ENCODE results near the gene LTF.

LTF gene

DNA sequence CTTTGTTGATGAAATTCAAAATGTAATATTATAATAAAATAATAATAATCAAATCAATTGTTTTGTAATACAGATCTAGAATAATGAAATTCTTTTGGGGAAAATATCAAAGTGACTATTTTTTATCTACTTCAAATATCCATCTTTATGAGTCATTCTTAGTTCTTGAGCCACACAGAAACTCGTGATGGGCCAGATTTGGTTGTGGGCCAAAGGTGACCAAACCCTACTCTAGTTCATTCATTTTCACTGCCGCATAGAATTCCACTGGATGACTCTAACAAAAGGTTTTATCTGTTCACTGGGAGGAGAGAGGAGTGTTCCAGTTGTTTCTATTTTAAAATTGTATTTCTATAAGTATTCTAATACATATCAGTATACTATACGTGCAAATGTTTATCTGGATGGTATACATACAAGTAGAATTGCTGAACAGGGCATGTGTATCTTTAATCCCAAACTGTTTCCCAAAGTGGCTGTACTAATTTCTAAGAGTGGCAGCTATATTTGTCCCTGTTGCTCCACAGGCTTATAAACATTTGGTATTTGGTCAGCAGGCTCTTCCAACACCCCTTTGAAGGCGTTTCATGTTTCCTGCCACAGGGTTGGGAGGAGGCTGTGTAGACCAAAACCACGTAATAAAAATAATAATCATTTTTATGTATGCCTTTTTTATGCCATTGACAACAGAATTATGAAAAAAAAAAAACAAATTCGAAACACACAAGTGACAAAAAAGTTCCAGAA, 25.8 kb upstream of the LTF start:
- no peak for DNase-seq

DNA sequence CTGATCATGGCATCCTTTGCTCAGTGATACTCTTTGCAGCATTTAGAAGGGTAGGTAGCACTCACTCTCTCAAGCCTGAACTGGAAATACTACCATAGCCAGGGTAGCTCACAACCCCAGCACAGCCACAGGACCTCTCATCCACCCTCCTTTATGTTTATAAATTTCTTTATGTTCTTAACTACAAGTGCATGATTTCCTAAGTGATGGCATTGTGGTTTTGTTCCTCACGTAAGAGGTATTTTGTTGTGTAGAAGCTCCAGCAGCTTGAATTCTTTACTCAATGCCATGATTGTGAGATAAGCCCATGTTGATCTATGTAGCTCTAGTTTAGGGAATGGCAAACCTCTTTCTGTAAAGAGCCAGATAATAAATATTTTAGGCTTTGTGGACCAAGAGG, 25.2 kb upstream of the LTF start:
- DNase-seq = no peak

DNA sequence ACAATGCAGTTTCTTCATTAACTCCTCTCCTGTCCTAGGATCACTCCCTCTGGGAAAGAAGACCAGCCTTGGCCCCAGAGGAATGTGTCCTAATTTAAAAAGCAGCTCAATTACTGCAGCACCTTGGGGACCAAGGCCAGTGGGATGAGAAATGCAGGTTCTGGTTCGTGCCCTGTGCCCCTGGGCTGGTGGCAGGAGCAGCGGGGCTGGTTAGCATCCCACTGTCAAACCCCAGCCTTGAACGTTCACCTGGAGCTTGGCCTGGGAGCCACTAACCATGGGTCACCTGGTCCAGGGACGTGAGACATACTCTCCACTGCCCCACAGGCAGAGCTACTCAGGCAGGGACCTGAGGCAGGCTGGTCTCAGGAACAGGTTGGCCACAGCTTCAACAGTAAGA, 24.7 kb upstream of the LTF start:
- no peak for DNase-seq

DNA sequence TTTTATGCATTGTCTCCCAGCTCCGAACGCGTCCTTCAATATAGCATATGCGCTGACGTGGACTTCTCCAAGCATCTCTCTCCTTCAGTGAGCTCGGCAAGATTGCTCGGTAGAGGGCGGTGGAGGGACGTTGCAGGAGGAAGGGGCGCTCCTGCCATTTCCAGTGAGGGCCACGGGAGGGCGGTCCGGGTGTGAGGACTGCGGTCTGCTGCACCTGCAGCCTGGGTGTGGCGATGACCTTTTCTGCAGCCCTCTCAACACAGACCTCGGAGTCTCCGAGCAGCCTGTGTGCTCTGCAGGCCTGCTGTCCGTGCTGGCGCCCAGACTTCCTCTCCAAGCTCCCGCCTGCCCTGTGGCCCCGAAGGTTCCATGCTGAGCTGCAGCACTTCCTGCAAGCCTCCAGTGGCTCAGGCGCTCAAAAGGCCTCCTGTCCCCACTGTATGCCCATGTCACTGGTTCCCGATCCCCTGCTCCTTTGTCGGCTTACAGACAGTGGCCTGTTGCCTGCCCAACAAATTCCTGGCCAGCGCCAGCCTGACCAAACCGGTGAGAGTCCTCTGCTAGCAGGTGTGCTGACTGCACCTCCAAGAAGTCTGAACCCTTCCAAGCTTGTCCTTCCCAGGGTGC, 24.1 kb upstream of the LTF start:
- DNase-seq = peak; percentile 93

DNA sequence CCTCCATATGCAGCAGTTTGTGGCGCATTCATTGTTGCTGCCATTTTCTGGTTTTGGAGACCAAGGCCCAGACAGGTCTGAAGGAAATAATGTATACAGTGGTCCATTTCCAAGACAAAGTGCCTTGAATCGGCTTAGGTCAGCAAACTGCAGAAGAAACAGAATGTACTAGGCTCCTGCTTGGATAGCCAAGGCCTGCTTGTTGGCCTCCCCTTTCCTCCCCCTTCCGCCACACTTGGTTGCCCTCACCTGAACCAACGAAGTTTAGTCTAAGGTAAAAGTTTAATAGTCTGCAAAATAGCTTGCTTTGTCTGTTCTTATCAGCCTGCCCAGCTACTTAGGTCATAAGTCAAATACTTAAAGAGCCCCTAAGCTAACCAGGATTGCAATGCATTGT, 21.1 kb upstream of the LTF start:
- no peak for DNase-seq

DNA sequence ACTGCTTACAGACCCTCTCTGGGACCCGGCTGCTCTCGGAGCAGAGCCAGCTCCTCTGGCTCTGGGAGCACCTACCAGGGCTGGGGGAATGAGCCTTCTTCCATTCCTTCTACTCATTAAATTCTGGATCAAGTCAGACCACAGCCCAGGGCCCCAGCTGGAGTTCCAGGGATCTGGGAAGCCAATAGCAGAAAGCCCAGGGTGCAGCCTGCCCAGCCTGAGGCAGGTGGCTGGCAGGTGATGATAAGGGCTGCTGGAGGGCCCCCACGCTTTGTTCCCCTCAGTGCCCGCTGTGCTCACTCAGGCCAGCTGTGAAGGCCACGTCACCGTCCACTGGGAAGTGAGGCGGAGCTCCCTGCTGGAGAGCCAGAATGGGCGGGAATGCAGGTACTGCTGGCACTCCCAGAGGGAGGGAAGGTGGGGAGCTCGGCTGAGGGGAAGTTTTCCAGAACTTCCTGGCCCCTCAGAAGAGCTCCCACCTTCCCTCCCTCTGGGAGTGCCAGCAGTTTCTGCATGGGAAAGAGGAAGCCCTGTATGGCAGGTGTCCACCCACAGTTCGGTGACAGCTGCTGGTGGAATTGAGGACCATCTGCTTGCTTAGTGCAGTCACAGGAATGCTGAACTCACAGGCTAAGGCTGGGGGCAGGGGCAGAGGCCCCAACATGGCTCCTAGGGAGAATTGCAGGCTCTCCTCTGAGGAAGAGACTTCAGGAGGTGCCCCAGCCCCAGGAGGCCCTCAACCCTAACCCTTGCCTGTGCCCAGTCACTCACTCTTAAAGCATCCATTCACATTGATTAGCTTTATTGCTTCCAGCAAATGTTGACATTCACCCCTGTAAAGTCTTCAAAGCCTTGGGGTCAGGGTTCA, 20.4 kb upstream of the LTF start:
- DNase-seq = peak; percentile 62

DNA sequence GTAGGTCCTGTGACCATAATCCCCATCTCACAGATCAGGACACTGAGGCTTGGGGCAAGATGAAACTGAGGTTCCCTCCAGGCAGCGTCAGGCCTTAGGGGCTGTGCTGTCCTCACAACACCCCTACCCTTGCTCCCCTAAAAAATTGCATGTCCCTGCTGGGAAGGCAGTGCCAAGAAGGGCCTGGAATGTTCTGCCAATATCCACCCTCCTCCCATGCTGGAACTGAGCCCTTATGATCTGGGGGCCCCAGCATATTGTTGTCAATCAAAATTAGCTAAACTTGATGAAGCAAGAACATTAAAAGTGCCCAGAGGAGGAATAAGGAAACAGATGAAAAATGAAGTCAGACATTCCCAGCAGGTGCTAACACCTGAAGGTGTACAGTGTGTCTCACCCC, 19.7 kb upstream of the LTF start:
- DNase-seq = no peak

DNA sequence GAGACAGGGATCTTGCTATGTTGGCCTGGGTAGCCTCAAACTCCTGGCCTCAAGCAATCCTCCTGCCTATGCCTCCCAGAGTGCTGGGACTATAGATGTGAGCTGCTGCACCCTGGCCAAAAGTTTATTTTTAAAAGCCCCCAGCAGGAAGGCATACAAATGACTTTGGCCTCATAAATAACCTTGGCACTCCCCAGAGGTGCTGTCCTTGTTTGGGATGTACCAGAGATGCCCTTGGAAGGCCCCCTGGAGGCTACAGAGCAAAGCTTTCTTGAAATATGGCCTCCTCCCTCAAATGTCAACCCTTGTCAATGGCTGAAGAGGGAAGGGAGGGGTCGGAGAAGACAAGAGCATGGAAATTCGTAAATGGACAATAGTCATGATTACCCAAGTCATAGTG, 19.1 kb upstream of the LTF start:
- no peak for DNase-seq

DNA sequence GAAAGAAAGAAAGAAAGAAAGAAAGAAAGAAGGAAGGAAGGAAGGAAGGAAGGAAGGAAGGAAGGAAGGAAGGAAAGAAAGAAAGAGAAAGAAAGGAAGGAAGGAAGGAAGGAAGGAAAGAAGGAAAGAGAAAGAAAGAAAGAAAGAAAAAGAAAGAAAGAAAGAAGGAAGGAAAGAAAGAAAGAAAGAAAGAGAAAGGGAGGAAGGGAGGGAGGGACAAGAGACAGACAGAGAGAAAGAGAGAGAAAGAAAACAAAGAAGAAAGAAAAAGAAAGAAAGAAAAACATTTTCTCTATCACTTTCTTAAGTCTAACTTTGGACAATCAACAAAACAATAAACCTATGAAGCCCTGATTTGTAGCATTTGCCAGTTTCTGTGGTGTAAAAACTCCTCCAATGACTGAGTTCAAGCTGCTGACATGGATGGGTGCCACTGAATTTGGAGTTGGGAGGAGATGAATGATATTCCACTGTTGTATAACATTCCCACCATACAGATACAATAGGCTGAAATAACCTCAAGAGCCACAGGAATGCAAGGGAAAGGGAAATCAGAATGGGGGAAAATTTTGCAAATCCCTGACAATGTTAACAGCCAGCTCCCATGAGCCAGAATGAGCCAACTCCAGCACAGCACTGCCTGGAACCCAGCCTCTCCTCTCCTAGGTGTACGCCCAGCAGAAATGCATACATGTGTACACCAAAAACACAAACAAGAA, 18.1 kb upstream of the LTF start:
- DNase-seq = no peak

DNA sequence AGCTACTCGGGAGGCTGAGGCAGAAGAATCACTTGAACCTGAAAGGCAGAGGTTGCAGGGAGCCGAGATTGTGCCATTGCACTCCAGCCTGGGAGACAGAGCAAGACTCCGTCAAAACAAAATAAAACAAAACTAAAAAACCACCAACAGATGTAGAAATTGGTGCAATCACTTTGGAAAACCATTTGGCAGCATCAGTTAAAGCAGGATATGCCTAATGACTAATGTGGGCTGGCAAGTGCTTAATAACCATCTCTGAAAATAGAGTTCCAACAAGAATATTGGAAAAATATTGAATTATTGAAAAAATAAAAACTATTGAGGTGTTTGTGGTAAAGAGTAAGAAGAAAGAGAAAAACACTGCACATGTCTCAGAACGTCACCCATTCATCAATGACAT, 16.9 kb upstream of the LTF start:
- no peak for DNase-seq

DNA sequence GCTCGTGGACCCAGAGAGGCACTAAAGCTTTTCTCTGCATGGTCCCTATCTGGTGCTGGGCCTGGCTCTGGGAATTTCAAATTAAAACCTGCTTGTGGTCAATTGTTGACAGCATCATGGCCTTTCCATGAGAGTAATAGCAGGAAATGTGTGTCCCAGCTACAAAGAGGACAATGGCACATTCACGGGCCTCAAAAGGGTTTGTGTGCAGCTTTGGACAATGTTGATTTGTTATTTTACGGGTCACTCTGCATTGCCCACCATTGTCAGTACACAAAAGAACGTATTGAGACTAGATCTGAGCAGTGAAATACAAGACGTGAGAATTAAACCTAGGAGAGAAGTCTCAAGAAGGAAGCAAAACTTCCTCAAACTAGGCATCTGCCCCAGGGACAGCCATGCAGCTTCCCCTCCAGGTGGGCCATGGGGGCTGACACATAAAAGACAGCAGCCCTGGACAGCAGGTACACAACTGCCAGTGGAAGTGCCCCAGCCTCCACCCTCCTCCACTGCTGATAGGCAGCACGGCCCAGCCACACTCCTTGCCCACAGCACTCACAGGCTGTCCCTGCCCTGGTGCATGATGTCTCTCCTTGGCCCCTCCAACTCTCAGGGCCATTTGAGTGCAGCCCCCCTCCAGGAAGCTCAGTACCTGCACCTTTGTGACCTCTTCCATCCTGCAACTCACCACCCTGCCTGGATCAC, 15.9 kb upstream of the LTF start:
- no peak for DNase-seq

DNA sequence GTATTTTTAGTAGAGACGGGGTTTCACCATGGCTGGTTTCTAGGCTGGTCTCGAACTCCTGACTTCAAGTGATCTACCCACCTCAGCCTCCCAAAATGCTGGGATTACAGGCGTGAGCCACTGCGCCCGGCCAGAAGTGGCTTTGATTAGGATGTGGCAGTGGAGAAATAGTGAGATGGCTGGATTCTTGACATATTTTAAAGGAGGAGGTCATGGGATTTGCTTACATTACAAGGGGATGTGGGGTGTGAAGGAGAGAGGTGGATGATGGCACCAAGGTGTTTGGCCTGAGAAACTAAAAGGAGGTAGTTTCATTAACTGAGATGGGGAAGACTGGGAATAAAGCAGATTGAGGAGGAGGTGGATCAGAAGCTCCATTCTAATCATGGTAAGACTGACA, 15.0 kb upstream of the LTF start:
- DNase-seq = no peak

DNA sequence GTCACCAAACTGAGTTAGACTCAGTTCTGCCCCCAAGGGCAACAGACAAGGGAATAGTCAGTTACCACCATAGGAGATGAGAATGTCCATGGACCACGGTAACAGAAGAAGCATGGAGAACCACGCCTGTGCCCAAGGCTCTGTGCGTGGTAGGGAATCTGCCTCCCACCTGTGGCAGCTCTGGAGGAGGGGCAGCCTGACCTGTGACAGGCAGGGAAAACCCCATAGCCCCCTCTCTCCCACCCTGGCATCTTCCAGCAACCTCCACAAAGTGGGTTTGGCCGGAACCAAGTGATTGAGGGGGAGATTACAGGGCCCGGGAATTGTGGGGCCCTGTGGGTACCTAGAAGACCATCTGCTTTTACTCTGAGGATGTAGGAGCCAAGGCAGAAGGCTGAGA, 14.3 kb upstream of the LTF start:
- DNase-seq = no peak

DNA sequence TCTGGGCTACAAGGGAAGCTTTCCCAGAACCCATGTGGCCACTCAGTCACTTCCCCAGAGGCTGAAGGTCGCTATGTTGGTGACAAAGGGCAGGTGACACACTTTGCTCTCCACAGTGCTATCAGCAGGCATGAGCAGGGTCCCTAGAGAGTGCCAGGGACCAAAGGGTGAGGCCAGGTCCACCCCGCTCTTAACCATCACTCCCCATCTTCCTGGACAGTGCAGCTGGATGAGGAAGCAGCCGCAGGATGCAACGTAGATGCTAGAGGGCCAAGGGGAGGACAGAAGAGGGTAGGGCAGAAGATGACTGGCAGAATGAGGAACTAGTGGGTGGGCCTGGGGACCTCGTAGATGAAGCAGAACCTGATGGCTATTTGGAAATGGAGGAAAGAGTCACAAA, 13.6 kb upstream of the LTF start:
- no peak for DNase-seq

DNA sequence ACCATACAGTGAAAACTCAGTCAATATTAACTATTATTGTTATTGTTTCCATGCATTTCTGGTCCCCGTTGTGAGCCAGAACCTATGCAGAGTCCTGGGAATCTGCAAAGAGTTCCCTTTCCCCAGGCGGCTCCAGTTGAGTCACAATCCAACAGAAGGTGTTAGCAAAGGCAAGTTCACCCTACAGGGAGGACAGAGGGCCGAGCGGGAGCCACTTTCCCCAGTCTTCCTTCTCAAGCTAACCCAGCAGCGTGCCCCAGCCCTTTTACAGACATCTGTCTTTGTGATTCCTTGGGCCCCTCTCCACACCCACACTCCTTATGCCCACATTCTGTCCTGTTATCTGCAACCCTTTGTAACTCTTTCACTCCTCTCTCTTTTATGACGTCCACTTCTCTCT, 13.1 kb upstream of the LTF start:
- DNase-seq = no peak

DNA sequence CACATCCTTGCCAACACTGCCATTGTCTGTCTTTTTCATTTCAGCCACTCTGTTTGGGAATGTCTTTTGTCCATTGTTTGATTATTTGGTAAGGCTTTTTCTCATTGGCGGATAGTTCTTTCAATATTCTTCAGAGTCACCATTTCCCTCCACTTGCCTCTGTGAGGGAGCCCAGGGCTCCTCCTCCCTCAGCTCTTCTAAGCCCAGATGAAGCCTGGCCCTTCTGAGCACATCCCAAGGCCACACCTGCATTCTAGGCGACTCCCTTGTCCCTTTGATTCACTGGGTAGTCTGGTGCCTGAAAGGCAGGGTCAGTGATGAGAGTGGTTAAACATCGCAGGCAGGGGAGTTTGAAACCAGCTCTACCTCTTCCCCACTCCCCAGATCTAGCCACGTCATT, 12.4 kb upstream of the LTF start:
- DNase-seq = no peak

DNA sequence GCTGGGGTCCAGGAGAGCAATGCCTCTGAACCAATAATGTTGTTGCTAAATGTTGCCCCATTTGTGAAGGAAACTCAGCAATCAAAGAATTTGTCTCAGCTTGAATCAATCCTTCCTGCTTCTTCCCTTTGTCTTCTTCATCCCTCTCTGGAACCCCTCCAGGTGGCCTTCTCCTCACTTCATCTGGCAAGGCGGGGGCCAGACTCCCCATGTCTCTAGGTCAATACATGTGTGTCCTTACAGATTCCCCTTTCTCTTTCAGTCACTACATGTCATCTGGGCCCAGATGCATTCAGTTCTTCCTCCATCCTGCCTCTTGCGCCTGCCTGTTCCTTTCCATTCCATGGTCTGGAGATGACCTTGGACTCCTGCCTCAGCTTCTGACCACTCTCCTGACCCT, 8.0 kb upstream of the LTF start:
- no peak for DNase-seq

DNA sequence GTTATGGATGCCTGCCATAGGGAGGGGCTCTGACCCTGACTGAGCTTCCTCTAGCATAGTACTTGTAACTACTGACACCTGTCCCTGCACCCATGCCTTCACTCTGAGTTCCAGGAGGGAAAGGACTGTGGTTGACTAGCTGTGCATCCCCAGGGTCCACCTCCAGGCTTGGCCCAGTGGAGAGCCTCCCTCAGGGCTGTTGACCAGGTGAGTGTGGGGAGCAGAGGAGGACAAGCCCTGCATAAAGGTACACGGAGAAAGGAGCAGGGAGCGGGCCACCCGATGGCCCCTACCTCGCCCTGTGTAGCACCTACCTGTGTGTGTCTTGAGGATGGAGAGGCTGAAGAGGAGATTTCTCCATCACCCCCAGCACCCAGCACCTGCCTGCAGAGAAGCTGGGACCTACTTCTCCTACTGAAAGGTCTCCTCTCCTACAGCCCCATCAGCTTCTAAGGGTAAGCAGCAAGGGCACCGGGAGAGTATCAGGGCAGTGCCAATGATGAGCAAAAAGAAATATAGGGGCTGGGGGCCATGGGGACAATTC, 6.7 kb upstream of the LTF start:
- DNase-seq = no peak

DNA sequence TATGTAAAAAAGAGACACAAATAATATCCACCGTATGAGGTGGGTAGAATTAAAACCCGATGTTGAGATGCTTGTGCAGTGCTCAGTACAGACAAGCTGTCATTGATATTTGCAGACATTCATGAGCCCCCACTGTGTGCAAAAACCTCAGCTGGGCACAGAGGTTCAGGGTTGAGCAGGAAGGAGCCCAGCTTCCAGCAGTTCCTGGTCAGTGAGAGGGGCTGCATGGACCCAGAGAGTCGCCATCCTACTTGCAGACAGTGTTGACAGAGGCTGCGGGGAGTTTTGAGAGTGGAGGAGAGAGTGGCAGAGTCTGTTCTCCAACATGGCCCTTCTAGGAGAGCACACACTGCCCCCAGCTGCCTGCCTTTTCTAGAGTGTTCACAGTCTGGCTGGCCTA, 6.1 kb upstream of the LTF start:
- DNase-seq = no peak

DNA sequence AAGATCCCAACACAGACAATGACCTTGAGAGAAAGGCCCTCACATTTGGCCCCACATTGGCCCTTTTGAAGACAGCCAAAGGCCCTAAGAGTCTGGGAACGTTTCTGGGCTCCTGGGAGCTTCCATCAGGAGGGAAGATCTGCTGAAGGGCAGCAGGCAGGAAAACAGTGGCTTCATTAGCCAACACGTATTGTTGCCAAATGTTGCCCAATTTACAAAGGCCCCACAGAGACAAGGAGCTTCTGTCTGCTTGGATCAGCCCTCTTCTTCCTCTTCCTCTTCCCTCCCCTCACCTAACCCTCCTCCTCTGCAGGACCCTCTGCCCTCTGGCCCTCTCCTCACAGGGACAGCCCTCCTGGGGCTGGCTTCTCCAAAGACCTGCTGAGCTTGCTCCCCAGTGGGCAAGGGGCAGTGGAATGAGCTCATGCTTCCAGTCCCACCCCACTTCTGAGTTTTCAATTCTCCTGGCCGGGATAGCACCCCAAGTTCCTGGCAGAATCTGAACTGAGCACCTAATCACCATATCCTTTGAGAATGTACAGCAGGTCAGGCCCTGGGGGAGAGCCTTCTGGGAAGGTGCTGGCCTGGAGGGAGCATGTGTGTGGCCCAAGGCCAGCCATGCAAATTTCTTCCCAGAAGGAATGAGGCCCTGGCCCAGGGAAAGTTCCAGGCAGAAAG, 5.1 kb upstream of the LTF start:
- DNase-seq = no peak

DNA sequence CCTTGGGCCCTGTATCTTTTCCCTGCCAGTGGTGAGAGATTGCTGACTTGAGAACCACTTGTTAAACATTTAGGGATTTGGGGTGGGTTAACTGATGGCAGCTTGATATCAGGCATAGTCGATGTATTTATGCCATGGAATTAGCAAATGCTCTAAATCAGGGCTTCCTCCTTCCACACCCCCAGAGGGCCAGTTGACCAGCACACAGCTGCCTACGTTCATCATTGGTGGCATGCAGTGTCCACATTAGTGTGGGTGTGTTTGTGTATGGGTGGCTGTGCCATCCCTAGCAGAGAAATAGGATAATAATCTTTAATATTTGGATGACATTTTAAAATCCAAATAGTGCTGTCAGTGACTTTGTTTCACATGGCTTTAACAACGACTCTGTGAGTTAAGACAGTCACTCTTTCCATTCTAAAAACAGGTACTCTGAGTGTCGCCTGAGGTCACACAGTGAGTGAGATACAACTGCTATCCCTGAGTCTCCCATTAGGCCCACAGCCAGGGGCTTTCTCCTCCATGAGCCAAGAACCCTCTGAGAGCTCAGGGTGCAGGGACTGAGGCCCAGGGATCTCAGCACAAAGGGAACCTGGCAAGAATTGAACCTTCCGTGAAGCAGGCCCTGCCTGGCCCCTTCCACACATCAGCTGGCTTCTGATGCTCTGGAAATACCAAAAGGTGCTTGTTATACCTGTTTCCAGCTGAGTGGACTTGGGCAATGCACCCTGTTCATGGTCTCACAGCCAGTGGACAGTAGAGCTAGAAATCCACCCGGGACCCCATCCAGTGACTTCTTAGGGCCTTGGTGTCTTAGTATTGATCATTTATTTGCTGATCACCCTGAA, 4.3 kb upstream of the LTF start:
- DNase-seq = no peak
